Measurements from ENCODE around the gene SKA3.
A peak's percentile ranks its signal among the peaks of the same experiment; 100 is the strongest.
"Not testable (repeated sequence)": the region's sequence is repeated elsewhere in the genome, so short reads cannot be mapped to it uniquely, and the experiment has no call there.

Gene SKA3

GRCh38 chr13:21197606-21198225 is 21.4 kb upstream of the SKA3 start:
- H3K27ac Mint-ChIP-seq; ATAC-seq (ENCODE audit: low read depth); H3K27me3 Mint-ChIP-seq; H3K4me1 Mint-ChIP-seq; DNase-seq (ENCODE audit: low spot score in 2 of 2); H3K4me3 Mint-ChIP-seq; H3K36me3 Mint-ChIP-seq; H3K9me3 Mint-ChIP-seq: not testable (repeated sequence)

GRCh38 chr13:21194756-21195155 is 18.4 kb upstream of the SKA3 start:
- ATAC-seq (ENCODE audit: low read depth); H3K27me3 Mint-ChIP-seq; H3K9me3 Mint-ChIP-seq; H3K27ac Mint-ChIP-seq; H3K36me3 Mint-ChIP-seq; H3K4me3 Mint-ChIP-seq; H3K4me1 Mint-ChIP-seq; DNase-seq (ENCODE audit: low spot score in 2 of 2): not testable (repeated sequence)

GRCh38 chr13:21186410-21186809 is 10.1 kb upstream of the SKA3 start:
- not testable (repeated sequence) for H3K27me3 Mint-ChIP-seq; H3K9me3 Mint-ChIP-seq; H3K27ac Mint-ChIP-seq; H3K36me3 Mint-ChIP-seq; H3K4me3 Mint-ChIP-seq; DNase-seq (ENCODE audit: low spot score in 2 of 2); ATAC-seq (ENCODE audit: low read depth); H3K4me1 Mint-ChIP-seq

GRCh38 chr13:21181671-21182070 is 5.3 kb upstream of the SKA3 start:
- Mint-ChIP-seq H3K4me1 (peaks cover 4% of the 10 kb centered on the region), H3K27ac (no peak overlapping the region), H3K36me3 (no peaks in the 10 kb centered on the region), H3K9me3 (no peaks in the 10 kb centered on the region), H3K27me3 (no peaks in the 10 kb centered on the region), H3K4me3 (no peak overlapping the region)
- ATAC-seq (ENCODE audit: low read depth), result no peak
- DNase-seq (ENCODE audit: low spot score in 2 of 2), result no peak

- H3K4me3 Mint-ChIP-seq, result peak overlapping the region; percentile 92
- H3K36me3 Mint-ChIP-seq, result no peaks in the 10 kb centered on the region
- no peak for DNase-seq (ENCODE audit: low spot score in 2 of 2)
- H3K4me1 Mint-ChIP-seq, result peaks cover 6% of the 10 kb centered on the region
- no peaks in the 10 kb centered on the region for H3K27me3 Mint-ChIP-seq
- peak overlapping the region; percentile 87 for H3K27ac Mint-ChIP-seq
- ATAC-seq (ENCODE audit: low read depth), result peak; percentile 23
- H3K9me3 Mint-ChIP-seq, result no peaks in the 10 kb centered on the region
Observed at GRCh38 chr13:21176982-21177284, 581 bp upstream of the SKA3 start.

- no peaks in the 10 kb centered on the region for H3K36me3 Mint-ChIP-seq
- H3K4me1 Mint-ChIP-seq, result peaks cover 6% of the 10 kb centered on the region
- no peaks in the 10 kb centered on the region for H3K27me3 Mint-ChIP-seq
- peak overlapping the region; percentile 92 for H3K4me3 Mint-ChIP-seq
- no peaks in the 10 kb centered on the region for H3K9me3 Mint-ChIP-seq
- DNase-seq (ENCODE audit: low spot score in 2 of 2), result no peak
- peak overlapping the region; percentile 87 for H3K27ac Mint-ChIP-seq
- ATAC-seq (ENCODE audit: low read depth), result no peak
Observed at GRCh38 chr13:21175656-21176214, 617 bp downstream of the SKA3 start.

- DNase-seq (ENCODE audit: low spot score in 2 of 2); H3K4me3 Mint-ChIP-seq; H3K9me3 Mint-ChIP-seq; H3K36me3 Mint-ChIP-seq; ATAC-seq (ENCODE audit: low read depth); H3K27ac Mint-ChIP-seq; H3K27me3 Mint-ChIP-seq; H3K4me1 Mint-ChIP-seq: not testable (repeated sequence)
Observed at GRCh38 chr13:21173767-21174166, 2.6 kb downstream of the SKA3 start.

GRCh38 chr13:21171420-21171819 is 4.9 kb downstream of the SKA3 start:
- no peak for ATAC-seq (ENCODE audit: low read depth)
- no peaks in the 10 kb centered on the region for H3K36me3 Mint-ChIP-seq

GRCh38 chr13:21165606-21166005 is 10.7 kb downstream of the SKA3 start:
- ATAC-seq (ENCODE audit: low read depth); H3K27ac Mint-ChIP-seq; H3K36me3 Mint-ChIP-seq; H3K9me3 Mint-ChIP-seq; H3K27me3 Mint-ChIP-seq; H3K4me3 Mint-ChIP-seq; DNase-seq (ENCODE audit: low spot score in 2 of 2); H3K4me1 Mint-ChIP-seq: not testable (repeated sequence)

More at GRCh38 chr13:21171420-21171819, 4.9 kb downstream of the SKA3 start:
- Mint-ChIP-seq H3K4me1 (peaks cover 2% of the 10 kb centered on the region), H3K27ac (no peak overlapping the region), H3K27me3 (no peaks in the 10 kb centered on the region), H3K9me3 (no peaks in the 10 kb centered on the region), H3K4me3 (no peak overlapping the region)
- no peak for DNase-seq (ENCODE audit: low spot score in 2 of 2)

- ATAC-seq (ENCODE audit: low read depth) (no peak), DNase-seq (ENCODE audit: low spot score in 2 of 2) (no peak)
- Mint-ChIP-seq H3K36me3 (no peaks in the 10 kb centered on the region), H3K4me1 (no peaks in the 10 kb centered on the region), H3K27ac (no peak overlapping the region), H3K4me3 (no peak overlapping the region), H3K9me3 (no peaks in the 10 kb centered on the region), H3K27me3 (no peaks in the 10 kb centered on the region)
Observed at GRCh38 chr13:21164631-21165030, 11.7 kb downstream of the SKA3 start.

GRCh38 chr13:21152251-21152899 is 24.0 kb downstream of the SKA3 start:
- peaks cover 3% of the 10 kb centered on the region for H3K9me3 Mint-ChIP-seq
- DNase-seq (ENCODE audit: low spot score in 2 of 2) (no peak), ATAC-seq (ENCODE audit: low read depth) (no peak)
- H3K36me3 Mint-ChIP-seq, result peaks cover 7% of the 10 kb centered on the region
- H3K4me3 Mint-ChIP-seq, result no peak overlapping the region
- peaks cover 2% of the 10 kb centered on the region for H3K27me3 Mint-ChIP-seq
- H3K27ac Mint-ChIP-seq, result no peak overlapping the region
- peaks cover 3% of the 10 kb centered on the region for H3K4me1 Mint-ChIP-seq

- Mint-ChIP-seq H3K9me3 (peaks cover 3% of the 10 kb centered on the region), H3K36me3 (peaks cover 8% of the 10 kb centered on the region), H3K27ac (no peak overlapping the region), H3K27me3 (peaks cover 2% of the 10 kb centered on the region), H3K4me3 (no peak overlapping the region), H3K4me1 (peaks cover 3% of the 10 kb centered on the region)
- DNase-seq (ENCODE audit: low spot score in 2 of 2) (no peak), ATAC-seq (ENCODE audit: low read depth) (no peak)
Observed at GRCh38 chr13:21150013-21150412, 26.3 kb downstream of the SKA3 start.

- DNase-seq (ENCODE audit: low spot score in 2 of 2) (no peak), ATAC-seq (ENCODE audit: low read depth) (no peak)
- Mint-ChIP-seq H3K4me1 (peaks cover 6% of the 10 kb centered on the region), H3K9me3 (peaks cover 3% of the 10 kb centered on the region), H3K4me3 (no peak overlapping the region), H3K27ac (no peak overlapping the region), H3K27me3 (peaks cover 2% of the 10 kb centered on the region), H3K36me3 (peaks cover 11% of the 10 kb centered on the region)
Observed at GRCh38 chr13:21149568-21149967, 26.8 kb downstream of the SKA3 start.

GRCh38 chr13:21148557-21149258 is 27.6 kb downstream of the SKA3 start:
- peaks cover 15% of the 10 kb centered on the region for H3K36me3 Mint-ChIP-seq

More at GRCh38 chr13:21148557-21149258, 27.6 kb downstream of the SKA3 start:
- ATAC-seq (ENCODE audit: low read depth), result no peak
- peaks cover 2% of the 10 kb centered on the region for H3K27me3 Mint-ChIP-seq
- peaks cover 9% of the 10 kb centered on the region for H3K4me1 Mint-ChIP-seq
- H3K9me3 Mint-ChIP-seq, result peaks cover 3% of the 10 kb centered on the region
- DNase-seq (ENCODE audit: low spot score in 2 of 2), result no peak
- H3K4me3 Mint-ChIP-seq, result no peak overlapping the region
- no peak overlapping the region for H3K27ac Mint-ChIP-seq

All from memory B cell (primary cell).